SK-N-MC (cell line): ENCODE measurements around the gene FOXI2.

ENCODE experiments used
- EZH2 ChIP-seq: fragments of 200-600 bp; sonication (generic); IDR thresholded peaks from one replicate; pipeline ENCODE4 v1.6.1; 2017; ENCODE audit warnings: antibody characterized with exemption
- POLR2AphosphoS5 ChIP-seq: IDR thresholded peaks from 2 replicates; pipeline ENCODE4 v1.6.1; 2012; ENCODE audit warnings: mild to moderate bottlenecking, low read depth, low read length, borderline replicate concordance

- TF ChIP-seq EZH2, result no peak
- no peak for TF ChIP-seq POLR2AphosphoS5
These were observed 42.3 kb upstream of the FOXI2 start for GRCh38 chr10:127694580-127695193.
